Measurements from ENCODE around the gene UST. TPM values are rescaled to one million over a fixed set of nuclear protein-coding genes. Genes with fewer than 3 reads are reported as not detected.

UST gene
- polyA plus RNA-seq, 1 donor (not counting 4 experiments of a cell fraction or from before 2014, with no cell fraction given): 6.1 TPM

DNA sequence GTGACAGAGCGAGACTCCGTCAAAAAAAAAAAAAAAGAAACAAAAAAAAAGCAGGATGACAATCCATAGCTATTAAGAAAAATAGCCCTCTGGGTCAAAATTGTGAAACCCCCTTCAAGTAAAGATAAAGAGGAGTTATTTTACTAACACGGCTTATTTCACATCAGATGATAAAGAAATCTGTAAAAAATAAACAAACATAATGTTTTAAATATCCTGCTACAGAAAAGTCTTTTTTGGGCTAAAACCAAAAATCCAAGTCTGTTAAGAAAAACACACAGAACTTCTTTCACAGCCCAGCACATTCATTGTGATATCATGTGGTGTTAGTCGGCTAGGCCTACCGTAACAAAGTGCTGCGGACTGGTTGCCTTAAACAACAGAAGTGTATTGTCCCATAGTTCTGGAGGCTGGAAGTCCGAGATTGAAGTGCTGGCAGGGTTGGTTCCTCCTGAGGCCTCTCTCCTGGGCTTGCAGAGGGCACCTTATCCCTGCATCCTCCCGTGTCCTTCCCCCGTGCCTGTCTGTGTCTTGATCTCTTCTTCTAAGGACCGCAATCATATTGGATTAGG, 331.5 kb downstream of the UST start:
- no peak overlapping the region for H3K27ac ChIP-seq (ENCODE audit: control insufficient read depth, insufficient read depth, low read length)
- DNase-seq (ENCODE audit: low read depth, low spot score) (no peak), FAIRE-seq (no peak)
- no peaks in the 10 kb centered on the region for H3K9me1 ChIP-seq (ENCODE audit: control insufficient read depth, extremely low read depth, insufficient read depth, low read length)
- H3K9me3 ChIP-seq (ENCODE audit: control insufficient read depth, low read depth, low read length): no peaks in the 10 kb centered on the region
- no peaks in the 10 kb centered on the region for H3K27me3 ChIP-seq (ENCODE audit: control insufficient read depth, extremely low read depth, insufficient read depth, low read length)
- peaks cover 13% of the 10 kb centered on the region for H3K4me1 ChIP-seq (ENCODE audit: control insufficient read depth, extremely low read depth, insufficient read depth, low read length)
- no peak overlapping the region for H2AFZ ChIP-seq (ENCODE audit: control insufficient read depth, low read length)
- no peak overlapping the region for H3K4me2 ChIP-seq (ENCODE audit: control insufficient read depth, extremely low read depth, insufficient read depth, low read depth, low read length)
- dilution Hi-C loops (cut with MboI; ENCODE audit: extremely low pct_ligation_motif_present, low sequenced_read_pairs): loop anchor here (25.0 kb wide), 1 partner anchor 334 kb away; the partner anchor contains the start of gene SUMO4
- no peaks in the 10 kb centered on the region for H4K20me1 ChIP-seq (ENCODE audit: control insufficient read depth, extremely low read depth, insufficient read depth, low read length)
- TF ChIP-seq EZH2 (IDR thresholded peaks at IDR 0.05; ENCODE audit: low read length) (no peak), CTCF (optimal IDR thresholded peaks at IDR 0.05 in 1 of 3, IDR thresholded peaks at IDR 0.05 in 1 of 3, conservative IDR thresholded peaks at IDR 0.05 in 1 of 3; ENCODE audit: extremely low read depth in 1 of 3, insufficient read depth in 2 of 3, low read length in 3 of 3) (no peak)
- H3K36me3 ChIP-seq (ENCODE audit: control insufficient read depth in 2 of 2, extremely low read depth in 1 of 2, insufficient read depth in 2 of 2, low read length in 2 of 2): no peaks in the 10 kb centered on the region
- no peaks in the 10 kb centered on the region for H3K79me2 ChIP-seq (ENCODE audit: control insufficient read depth, insufficient read depth, low read length)
- no peak overlapping the region for H3K4me3 ChIP-seq (ENCODE audit: control insufficient read depth in 2 of 3, extremely low read depth in 1 of 3, insufficient read depth in 2 of 3, low read depth in 1 of 3, low read length in 3 of 3)
- H3K9ac ChIP-seq (ENCODE audit: control insufficient read depth, extremely low read depth, insufficient read depth, low read length): no peak overlapping the region

- Histone ChIP-seq H3K36me3 (ENCODE audit: control insufficient read depth in 2 of 2, extremely low read depth in 1 of 2, insufficient read depth in 2 of 2, low read length in 2 of 2) (no peaks in the 10 kb centered on the region), H3K9me1 (ENCODE audit: control insufficient read depth, extremely low read depth, insufficient read depth, low read length) (no peaks in the 10 kb centered on the region), H3K9ac (ENCODE audit: control insufficient read depth, extremely low read depth, insufficient read depth, low read length) (no peak overlapping the region), H3K4me1 (ENCODE audit: control insufficient read depth, extremely low read depth, insufficient read depth, low read length) (peaks cover 13% of the 10 kb centered on the region), H3K27me3 (ENCODE audit: control insufficient read depth, extremely low read depth, insufficient read depth, low read length) (no peaks in the 10 kb centered on the region), H3K79me2 (ENCODE audit: control insufficient read depth, insufficient read depth, low read length) (no peaks in the 10 kb centered on the region), H3K4me2 (ENCODE audit: control insufficient read depth, extremely low read depth, insufficient read depth, low read depth, low read length) (peak overlapping the region; percentile 52), H3K9me3 (ENCODE audit: control insufficient read depth, low read depth, low read length) (no peaks in the 10 kb centered on the region), H3K4me3 (ENCODE audit: control insufficient read depth in 2 of 3, extremely low read depth in 1 of 3, insufficient read depth in 2 of 3, low read depth in 1 of 3, low read length in 3 of 3) (no peak overlapping the region), H3K27ac (ENCODE audit: control insufficient read depth, insufficient read depth, low read length) (no peak overlapping the region), H2AFZ (ENCODE audit: control insufficient read depth, low read length) (no peak overlapping the region), H4K20me1 (ENCODE audit: control insufficient read depth, extremely low read depth, insufficient read depth, low read length) (no peaks in the 10 kb centered on the region)
- DNase-seq (ENCODE audit: low read depth, low spot score) (no peak), FAIRE-seq (no peak)
- no peak for TF ChIP-seq EZH2 (IDR thresholded peaks at IDR 0.05; ENCODE audit: low read length)
- dilution Hi-C loops (cut with MboI; ENCODE audit: extremely low pct_ligation_motif_present, low sequenced_read_pairs): loop anchor here (25.0 kb wide), 1 partner anchor 333 kb away; the partner anchor contains the start of gene SUMO4
Measured at GRCh38 chr6:149079456-149079855, 332.6 kb downstream of the UST start.
